OCI-LY7 (cell line): ENCODE results near the gene CDH12.

Experiments used
- CTCF ChIP-seq: fragments of 200-600 bp; sonication (generic); conservative IDR thresholded peaks from 2 replicates; pipeline ENCODE4 v1.5.1; 2014; ENCODE audit warnings: mild to moderate bottlenecking, antibody characterized with exemption, low read length, moderate library complexity, mixed read lengths
- EZH2phosphoT487 ChIP-seq: fragments of 200-600 bp; sonication (generic); IDR thresholded peaks from 2 replicates; pipeline ENCODE4 v1.6.1; 2018; ENCODE audit warnings: low read depth, borderline replicate concordance, mild to moderate bottlenecking, mixed run types, antibody characterized with exemption, low read length, moderate library complexity, mixed read lengths

- TF ChIP-seq CTCF (no peak), EZH2phosphoT487 (no peak)
Observed at GRCh38 chr5:22460189-22460588, 393.0 kb downstream of the CDH12 start.
